Stimulated activated CD8-positive, alpha-beta memory T cell treated with anti-CD3 and anti-CD28 coated beads, Interleukin-4, amount 100 ng/mL, for 4 hours (primary cell): Measurements from ENCODE around the gene NPW.
A peak's percentile ranks its signal among the peaks of the same experiment; 100 is the strongest.
"Not testable (repeated sequence)": the region's sequence is repeated elsewhere in the genome, so short reads cannot be mapped to it uniquely, and the experiment has no call there.

Experiments
- DNase-seq, 2 donors: peaks; one replicate each; pipeline ENCODE4 v3.0.0-alpha.2; 2020; ENCODE audit warnings: low read depth in 2 of 2, low spot score in 1 of 2

The NPW gene

DNA sequence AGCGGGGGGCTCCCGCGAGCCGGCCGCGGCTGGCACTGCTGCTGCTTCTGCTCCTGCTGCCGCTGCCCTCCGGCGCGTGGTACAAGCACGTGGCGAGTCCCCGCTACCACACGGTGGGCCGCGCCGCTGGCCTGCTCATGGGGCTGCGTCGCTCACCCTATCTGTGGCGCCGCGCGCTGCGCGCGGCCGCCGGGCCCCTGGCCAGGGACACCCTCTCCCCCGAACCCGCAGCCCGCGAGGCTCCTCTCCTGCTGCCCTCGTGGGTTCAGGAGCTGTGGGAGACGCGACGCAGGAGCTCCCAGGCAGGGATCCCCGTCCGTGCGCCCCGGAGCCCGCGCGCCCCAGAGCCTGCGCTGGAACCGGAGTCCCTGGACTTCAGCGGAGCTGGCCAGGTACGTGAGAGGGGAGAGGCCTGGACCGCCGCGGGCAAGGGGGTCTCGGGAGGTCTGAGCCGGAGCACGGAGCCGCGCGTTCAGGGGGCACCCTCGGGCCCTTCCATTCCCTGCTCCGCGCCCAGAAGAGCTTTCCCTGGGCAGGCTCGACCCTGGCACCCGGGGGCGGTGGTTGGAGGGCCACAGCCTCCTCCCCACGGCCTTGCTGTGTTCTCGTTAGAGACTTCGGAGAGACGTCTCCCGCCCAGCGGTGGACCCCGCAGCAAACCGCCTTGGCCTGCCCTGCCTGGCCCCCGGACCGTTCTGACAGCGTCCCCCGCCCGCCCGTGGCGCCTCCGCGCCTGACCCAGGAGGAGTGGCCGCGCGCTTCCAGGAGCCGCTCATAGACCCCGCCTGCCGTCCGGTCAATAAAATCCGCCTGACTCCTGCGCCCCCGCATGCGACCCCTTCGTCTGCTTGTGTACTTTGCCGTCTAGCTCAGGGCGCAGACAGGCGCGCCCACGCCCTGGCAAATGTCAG lies 591 bp downstream of the NPW start:
- DNase-seq = no peak

DNA sequence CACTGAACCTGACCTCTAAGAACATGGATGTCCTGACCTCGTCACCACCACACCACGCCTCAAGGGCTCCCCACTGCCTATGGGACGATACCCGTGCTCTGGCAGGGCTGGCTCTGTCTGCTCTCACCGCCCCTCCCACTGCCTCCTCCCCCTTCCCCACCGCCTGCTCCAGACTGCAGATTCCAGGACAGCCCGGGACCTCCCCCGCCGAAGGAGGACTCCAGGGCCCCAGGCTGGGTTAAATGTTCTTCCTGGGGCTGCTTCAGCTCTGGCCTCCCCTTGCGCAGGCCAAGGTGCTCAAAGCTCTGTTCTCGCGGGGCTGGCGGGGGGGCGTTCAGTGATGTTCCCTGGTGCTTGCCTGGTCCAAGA lies 3.1 kb downstream of the NPW start:
- DNase-seq = no peak

DNA sequence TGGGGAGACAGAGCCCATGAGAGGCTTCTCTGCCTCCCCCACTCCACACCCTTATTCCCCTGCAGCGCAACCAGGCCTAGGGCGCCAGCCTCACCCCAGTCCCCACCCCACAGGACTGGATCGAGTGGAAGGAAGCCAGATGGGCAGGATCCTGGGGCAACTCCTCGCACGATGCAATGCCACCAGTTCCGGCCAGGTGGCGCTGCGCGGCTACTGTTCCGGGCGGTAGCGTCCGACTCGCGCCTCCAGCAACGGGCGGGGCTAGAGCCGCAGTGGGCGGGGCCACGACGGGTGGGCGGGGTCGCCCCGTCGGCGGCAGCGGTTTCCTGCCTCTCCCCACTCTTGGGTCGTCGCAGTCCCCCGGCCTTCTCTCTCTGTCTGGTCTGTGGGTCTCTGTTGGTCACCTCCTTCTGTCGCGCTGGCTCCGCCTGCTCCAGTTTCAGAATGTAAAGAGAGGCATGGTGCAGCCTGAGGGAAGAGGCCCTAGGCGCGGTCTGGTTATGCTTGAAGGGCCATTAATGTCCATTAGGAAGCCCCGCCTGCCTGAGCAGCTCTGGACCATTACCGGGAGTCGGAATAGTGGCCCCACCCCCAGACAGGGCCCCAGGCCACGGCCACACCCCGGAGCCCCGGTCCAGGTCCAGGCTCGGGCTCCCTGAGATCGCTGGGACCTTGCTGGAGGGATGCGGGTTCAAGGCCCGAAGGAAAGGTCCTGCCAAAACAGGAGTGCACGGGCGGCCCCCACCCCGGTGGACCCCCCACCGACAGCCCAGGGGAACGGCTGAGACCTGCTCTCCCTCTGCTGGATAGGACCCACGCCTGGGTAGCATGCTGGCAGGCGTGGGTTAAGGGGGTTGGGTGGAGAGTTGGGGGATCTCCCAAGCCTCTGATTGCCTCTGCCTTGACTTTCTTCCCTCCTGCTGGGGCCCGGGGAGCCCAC lies 3.8 kb downstream of the NPW start:
- peak; percentile 89 to 93 for DNase-seq

DNA sequence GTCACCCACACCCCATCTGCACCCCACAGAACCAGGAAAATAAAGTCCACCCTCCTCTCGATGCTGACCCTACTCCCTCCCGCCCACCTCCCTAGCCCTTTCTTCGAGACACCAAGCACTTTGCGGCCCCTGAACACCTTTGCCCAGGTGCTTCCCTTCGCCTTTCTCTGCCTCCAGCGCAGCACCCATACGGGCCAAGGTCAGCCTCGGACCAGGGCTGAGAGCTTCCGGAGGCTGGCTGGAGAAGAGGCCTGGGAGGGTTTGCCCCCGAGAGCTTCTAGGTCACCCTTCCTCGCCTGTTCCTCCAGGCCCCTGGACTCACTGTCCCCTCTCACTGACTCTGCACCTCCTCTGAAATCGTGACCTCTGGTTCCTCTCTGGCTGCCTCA lies 4.4 kb downstream of the NPW start:
- DNase-seq = no peak

DNA sequence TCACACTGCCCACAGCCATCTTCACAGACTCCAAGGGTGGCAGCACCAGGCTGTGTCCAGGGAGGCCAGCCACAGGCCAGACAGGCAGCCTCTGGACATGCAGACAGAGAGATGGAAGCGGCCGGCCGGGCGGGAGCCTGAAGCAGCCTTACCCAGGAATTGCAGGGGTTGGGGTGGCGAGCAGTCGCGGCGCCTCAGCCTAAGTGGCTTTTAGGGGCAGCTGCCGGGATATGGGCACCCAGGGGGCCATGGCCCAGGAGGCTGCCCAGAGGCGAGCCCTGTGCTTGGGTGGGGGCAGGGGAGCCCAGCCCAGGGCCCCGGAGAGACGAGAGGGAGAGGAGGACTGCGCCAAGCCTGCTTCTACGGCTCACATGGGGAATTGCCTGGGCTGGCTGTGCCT lies 5.7 kb downstream of the NPW start:
- no peak for DNase-seq

DNA sequence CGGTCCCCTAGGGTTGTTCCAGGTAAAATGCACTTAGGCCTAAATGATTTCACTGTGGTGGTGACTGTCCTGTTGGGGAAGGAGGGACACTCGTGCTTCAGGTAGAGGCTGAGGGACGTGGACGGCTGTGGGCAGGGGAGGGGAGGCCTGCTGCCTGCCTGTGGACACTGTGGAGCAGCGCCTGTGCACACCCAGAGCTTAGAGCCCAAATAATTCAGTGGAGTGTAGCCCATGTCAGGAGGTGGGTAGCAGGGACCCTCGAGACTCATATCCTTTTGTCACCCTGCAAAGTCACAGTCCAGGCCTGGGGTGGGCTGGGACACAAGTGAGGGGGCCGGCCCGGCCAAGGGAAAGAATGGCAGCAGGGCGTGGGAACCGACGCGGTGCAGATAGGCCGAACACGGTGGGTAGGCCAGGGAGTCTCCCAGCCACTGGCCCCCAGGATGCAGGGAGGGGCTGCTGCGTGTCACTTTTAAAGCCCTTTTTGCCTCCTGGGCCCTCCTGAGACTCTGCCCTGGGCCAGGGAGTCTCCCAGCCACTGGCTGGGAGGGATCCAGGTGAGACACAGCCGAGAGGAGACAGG lies 6.4 kb downstream of the NPW start:
- no peak for DNase-seq

DNA sequence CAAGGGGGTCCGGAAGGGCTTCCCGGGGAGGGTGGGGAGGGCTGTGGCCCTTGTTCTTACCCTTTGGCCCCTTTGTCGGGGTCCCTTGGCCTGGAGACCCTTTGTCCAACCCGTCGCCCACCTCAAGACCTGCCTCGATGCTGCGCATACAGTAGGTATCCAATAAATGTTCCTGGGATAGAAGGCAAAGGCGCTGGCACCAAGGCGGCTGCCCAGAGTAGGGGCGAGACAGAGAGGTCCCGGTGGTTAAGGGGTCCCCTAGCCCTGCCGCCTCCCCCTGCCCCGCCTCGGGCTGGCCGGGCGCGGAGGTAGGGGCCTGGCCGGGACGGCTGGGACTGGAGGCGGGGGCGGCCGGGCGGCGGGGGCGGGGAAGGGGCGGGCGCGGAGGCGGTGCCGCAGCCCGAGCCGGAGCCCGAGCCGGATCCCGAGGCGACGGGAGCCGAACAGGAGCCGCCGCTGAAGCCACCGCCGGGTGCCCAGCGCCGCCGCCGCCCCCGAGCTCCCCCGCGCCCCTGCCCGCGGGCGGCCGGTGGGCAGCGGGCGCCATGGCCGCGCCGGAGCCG lies 7.0 kb downstream of the NPW start, which contains the start of gene NHERF2:
TSS of gene NHERF2 (plus strand) at position 442 of the 563 bp plus-strand sequence. CDS start at position 546, 104 bp downstream.
- no peak for DNase-seq

DNA sequence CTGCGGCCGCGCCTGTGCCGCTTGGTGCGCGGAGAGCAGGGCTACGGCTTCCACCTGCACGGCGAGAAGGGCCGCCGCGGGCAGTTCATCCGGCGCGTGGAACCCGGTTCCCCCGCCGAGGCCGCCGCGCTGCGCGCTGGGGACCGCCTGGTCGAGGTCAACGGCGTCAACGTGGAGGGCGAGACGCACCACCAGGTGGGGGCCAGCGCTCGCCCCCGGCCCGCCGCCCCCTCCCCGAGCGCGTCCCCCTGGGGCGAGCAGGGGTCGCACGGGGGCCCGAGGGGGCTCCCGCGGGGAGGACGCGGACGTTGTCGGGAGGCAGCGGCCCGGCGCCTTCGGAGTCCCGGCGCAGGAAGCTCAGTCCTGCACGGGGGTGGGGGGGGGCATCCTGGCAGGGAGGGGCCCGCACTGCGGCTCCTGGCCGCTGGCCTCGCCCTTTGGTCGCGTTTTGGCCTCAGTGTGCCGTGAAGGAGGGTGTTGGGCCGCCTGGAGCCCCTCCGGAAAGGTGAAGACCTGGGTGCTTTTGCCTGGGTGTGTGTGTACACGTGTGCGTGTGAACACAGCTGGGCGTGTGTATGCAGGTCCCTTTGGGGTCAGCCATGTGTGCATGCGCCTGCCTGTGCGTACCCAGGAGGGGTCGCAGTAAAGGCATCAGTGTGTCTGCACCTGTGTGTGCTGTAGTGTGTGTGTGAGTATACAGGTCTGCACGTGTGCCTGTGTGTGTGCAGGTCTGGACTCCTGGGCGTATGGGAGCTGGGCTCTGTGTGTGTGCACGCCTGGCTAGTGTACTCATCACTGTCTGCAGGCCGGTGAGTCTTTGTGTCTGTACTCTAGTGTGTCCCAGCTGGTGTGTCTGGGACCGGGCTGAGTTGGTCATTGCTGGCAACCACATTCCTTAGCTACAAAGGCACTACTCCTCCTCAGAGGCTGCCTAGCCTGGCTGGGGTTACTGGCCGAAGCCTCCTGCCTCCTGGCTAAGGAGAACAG lies 7.7 kb downstream of the NPW start:
- DNase-seq = no peak

DNA sequence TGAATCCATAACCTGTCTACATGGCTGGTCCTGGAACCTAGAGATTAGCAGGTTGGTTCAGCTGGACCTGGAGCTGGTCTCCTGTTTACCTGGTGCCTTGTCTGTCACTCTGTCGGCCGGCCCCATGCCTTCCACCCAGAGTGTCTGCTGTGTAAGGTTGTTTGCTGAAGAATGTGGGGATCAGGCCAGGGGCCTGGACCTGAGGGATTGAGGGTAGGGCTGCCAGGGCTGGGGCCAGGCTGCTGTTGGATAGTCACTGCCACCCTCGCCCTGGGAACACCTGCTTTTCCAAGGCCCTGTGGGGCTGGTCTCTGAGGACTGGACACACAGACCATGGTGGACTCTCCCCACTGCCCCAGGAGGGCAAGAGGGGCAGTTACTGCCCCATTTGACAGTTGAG lies 8.6 kb downstream of the NPW start:
- no peak for DNase-seq

DNA sequence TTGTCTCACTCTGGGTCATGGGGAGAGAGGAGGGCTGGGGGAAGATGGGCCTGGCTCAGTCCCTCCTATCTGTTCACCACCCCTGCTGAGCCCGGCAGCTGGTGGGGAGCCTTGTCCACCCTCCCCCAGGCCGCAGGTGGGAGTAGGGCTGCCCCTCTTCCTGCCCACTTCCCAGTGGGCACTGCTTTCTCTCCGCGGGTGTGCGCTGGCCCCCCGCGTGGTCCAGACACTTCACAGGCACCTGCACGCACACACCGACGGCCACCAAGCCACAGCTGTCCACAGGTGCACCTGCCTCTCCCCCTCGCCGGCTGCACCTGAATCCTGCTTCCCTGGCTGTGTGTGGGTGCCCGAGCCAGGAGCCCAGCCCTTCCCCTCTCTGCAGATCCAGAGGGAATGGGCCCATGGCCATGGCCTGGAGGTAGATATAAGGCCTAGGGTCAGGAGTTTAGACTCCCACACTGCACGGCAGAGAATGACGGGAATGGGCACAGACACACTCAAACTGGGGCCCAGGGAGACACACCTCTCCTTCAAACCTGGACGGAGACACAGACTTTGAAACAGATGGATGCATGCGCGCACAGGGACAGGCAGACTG lies 9.1 kb downstream of the NPW start:
- no peak for DNase-seq

DNA sequence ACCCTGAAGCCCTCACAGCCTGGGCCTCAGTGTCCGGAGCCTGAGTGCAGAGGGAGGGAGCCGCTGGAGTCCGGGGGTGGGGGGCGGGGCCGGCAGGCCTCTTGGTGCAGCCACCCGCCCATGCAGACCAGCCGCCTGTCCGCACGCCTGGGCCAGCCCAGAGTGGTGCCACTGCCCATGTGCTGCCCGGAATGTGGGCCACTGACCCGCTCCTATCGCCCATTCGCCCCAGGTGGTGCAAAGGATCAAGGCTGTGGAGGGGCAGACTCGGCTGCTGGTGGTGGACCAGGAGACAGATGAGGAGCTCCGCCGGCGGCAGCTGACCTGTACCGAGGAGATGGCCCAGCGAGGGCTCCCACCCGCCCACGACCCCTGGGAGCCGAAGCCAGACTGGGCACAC lies 9.8 kb downstream of the NPW start:
- DNase-seq = no peak

DNA sequence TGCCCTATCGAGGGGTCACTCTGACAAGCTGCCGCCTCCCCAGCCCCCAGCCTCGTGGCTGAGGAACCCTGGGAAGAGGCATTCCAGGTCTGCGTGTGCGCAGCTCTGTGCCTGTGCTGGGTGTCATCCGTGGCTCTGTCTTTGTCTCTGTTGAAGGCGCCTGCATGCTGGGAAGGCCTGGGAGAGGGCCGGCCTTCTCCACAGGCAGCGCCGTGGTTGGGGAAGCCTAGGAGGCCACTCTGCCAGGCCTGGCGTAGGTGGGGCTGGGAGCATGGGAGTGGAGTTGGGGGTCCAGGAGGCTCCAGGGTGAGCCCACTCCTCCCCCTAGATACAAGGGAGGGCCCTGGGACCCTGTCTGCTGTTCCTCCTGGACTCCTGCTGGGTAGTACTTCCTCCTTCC lies 10.5 kb downstream of the NPW start:
- DNase-seq = no peak

DNA sequence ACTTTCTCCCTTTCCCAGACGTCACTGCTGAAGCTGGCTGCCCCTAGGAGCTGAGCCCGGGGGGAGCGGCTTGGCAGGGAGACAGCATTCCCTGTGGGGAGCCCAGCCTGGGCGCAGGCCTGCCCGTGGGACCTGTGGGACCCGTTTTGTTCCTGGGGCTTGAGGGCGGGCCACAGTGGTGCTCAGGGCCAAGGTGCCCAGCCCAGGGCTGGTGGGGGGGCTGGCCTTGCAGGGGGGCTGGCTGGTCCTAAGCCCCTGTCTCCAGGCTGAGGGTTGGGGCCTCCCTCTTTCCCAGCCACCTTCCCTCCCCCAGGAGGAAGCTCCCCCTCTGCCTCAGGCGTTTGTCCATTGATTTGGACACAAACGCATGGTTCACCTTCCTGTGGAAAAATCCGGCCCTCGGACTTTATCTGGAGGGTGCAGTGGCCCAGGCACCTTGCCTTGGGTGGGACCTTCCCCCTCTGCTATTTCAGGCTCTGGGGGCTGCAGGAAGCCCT lies 11.5 kb downstream of the NPW start:
- DNase-seq = no peak

DNA sequence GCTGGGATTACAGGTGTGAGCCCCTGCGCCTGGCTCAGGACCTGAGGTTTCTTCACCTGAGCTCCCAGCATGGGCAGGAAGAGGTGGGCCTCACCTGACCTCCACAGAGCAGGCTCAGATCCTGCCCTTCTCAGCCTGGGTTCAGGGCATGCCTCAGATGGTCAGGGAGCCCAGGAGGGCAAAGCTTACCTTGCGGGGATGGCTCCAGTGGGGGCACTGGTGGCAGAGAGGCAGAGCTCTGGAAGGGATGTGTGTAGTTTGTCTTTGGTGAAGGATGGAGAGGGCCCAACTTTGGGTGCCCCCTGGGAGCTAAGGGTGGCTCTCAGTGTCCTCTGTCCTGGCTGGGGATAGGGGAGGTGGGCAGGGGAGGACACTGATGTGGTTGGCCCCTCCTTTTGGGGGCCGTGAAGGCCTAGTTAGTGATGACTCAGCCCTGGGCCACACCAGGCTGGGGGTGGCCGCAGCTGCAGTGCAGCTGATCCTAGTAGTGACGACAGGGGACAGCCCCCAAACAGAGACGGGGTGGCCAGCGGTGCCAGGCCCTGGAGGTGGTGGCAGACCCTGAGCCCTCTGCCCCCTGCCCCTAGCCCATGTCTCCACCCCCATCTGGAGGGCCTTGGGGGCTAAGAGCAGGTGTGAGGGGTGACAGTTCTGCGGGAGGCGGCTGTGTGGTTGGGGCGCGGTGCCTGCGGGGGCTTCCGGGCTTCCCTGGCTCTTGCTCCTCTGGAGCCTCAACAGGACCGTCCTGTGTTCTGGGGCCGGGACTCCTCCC lies 12.9 kb downstream of the NPW start:
- DNase-seq = no peak

DNA sequence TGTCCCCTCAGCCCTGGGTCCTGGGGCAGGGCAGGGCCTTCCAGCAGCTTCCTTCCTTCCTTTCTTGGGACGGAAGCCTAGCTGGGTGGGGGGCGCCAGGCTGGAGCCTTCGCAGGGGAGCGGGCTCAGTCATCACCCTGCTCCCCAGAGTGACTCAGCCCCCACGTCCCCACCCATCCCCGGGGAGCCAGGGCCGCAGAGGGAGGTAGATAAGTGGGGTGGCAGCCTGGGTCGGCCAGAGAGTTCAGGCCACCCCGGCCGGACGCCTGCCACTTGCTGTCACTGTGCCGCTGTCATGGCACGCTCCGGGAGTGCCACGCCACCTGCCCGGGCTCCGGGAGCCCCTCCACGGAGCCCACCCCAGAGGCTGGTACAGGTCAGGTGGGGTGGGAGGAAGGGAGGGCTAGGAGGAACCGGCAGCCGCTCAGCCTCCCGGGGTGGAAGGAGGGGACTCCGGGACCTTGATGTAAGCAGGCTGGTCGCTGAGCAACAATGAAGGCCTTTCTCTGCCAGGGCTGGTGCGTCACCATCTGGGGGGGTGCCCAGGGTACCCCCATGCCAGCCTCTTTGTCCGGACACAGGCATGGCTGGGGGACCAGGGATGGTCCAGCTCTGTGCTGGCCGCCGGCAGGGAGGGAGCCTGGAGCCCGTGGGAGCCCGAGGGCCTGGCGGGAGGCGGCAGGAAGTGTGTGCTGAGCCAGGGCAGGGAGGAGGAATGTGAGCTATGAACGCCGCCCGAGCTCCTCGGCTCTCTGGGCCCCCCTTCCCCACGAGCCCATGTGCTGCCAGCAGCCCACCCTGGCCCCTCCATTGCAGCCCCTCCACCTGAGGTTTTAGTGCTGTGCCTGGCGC lies 13.7 kb downstream of the NPW start:
- DNase-seq = no peak

DNA sequence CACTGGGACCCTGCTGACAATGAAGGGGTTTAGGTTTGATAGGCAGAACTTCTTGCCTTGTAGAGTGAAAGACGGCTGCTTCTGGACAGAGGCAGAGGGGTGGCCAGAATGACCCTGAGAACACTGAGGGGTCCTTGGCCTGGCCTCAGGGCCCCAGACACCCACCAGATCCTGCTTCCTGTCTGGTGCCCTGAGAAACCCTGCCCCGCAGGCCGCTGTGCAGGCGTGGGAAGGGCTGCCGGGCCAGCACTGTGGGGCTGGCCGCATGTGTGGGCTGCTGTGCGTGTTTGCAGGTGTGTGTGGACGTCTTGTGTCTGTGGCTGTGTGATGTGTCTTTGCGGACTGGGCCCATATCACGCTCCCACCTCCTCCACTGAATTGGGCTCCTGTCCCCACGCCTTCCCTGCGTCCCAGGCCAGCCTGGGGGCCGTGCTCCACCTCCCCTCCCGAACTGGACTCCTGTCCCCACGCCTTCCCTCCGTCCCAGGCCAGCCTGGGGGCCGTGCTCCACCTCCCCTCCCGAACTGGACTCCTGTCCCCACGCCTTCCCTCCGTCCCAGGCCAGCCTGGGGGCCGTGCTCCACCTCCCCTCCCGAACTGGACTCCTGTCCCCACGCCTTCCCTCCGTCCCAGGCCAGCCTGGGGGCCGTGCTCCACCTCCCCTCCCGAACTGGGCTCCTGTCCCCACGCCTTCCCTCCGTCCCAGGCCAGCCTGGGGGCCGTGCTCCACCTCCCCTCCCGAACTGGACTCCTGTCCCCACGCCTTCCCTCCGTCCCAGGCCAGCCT lies 14.5 kb downstream of the NPW start:
- not testable (repeated sequence) for DNase-seq
